Small intestine (tissue), 7 donors: Measurements from ENCODE around the gene FZR1. TPM values are rescaled to one million over a fixed set of nuclear protein-coding genes. Genes with fewer than 3 reads are reported as not detected.

Source experiments
- DNase-seq, 2 donors: peaks; one replicate each; pipeline versions ENCODE4 v3.0.0 to v3.0.0-alpha.2; 2013
- FAIRE-seq: peaks from 2 replicates; lab custom pipeline; 2012; peaks lifted over from hg19 to GRCh38; lab: Jason Lieb, UNC
- H3K27ac ChIP-seq, 3 donors: one replicate each; pipeline ENCODE4 v1.5.1; 2013; ENCODE audit warnings: low read length in 2 of 3, mild to moderate bottlenecking in 2 of 3, control low read depth in 1 of 3, inconsistent platforms in 1 of 3, low read depth in 1 of 3, moderate library complexity in 1 of 3
- H3K27me3 ChIP-seq, 3 donors: one replicate each; pipeline ENCODE4 v1.6.1; 2013; ENCODE audit warnings: low read length in 3 of 3, inconsistent platforms in 1 of 3; ENCODE audit not compliant: control insufficient read depth in 3 of 3, insufficient read depth in 3 of 3
- H3K36me3 ChIP-seq, 3 donors: one replicate each; pipeline ENCODE4 v1.6.1; 2013; ENCODE audit warnings: low read length in 3 of 3, inconsistent platforms in 1 of 3, low read depth in 1 of 3, mild to moderate bottlenecking in 1 of 3, moderate library complexity in 1 of 3; ENCODE audit not compliant: control insufficient read depth in 3 of 3, insufficient read depth in 2 of 3
- H3K4me1 ChIP-seq, 3 donors: one replicate each; pipeline ENCODE4 v1.6.1; 2013; ENCODE audit warnings: low read length in 2 of 3, inconsistent platforms in 1 of 3, low read depth in 1 of 3, mild to moderate bottlenecking in 1 of 3, moderate library complexity in 1 of 3; ENCODE audit not compliant: control insufficient read depth in 3 of 3, insufficient read depth in 2 of 3
- H3K4me3 ChIP-seq, 3 donors: one replicate each; pipeline ENCODE4 v1.5.1; 2013; ENCODE audit warnings: low read length in 3 of 3, control low read depth in 1 of 3, inconsistent platforms in 1 of 3, low read depth in 1 of 3, mild to moderate bottlenecking in 1 of 3, moderate library complexity in 1 of 3
- H3K9me3 ChIP-seq, 2 donors: one replicate each; pipeline ENCODE4 v1.6.1; 2013; ENCODE audit warnings: low read depth in 1 of 2, low read length in 1 of 2; ENCODE audit not compliant: control insufficient read depth in 2 of 2, insufficient read depth in 1 of 2
- WGBS, 3 donors: extraction: QIAGEN DNeasy Blood & Tissue Kit; methylation state at CpG; one replicate each; pipeline ENCODE4 v1.1.7; 2013; 5-methylcytosine and 5-hydroxymethylcytosine counted together
- polyA plus RNA-seq, 4 donors: library from polyadenylated mRNA; stranded (reverse) in 3 of 4; unstranded in 1 of 4; fragments of 200-250 nt in 3 of 4; fragments of 120-200 nt in 1 of 4; gene quantifications; one replicate each; pipeline versions ENCODE4 v1.2.1 to v1.2.3, GENCODE V29; 2013
- donor health status: healthy with polysubstance abuse.
- donor health status: control.
- donor health status: control.
- donor health status: Bipolar disorder and iron deficiency.
- donor health status: healthy.

The FZR1 gene
- polyA plus RNA-seq, 4 donors: 29.5 to 39.0 (median 32.6) TPM

DNA sequence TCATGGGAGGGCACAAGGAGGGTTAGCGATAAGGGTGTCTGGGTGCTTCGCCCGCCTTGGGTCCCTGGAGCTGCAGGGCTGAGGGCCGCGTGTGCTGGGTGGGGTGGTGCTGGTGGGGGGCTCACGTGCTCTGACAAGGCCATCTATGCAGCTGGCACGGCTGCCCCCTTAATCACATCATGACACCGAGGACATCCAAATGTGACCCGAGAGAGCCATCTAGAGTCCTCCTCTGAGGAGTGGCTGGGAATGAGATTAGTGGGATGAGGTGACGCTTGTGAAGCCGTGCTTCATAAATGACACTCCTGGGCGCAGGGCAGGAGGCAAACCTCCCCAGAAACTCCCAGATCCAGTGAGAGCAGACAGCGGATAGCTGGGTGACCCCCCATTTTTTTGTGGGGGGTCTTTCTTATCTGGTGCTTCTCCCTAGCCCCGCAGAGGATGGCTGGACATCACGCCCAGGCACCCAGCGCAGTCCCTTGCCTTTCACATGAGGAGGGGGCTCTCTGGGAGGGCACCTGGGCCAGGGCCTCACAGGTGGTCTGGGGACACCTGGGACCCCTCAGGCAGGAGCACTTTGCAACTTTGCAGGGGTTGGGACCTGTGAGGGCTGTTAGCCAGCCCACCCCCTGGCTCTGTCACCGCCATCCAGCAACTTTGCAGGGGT, 6.6 kb downstream of the FZR1 start:
- no peaks in the 10 kb centered on the region for H3K27me3 ChIP-seq
- DNase-seq: no peak
- no peak for FAIRE-seq
- peaks cover 0 to 11% (median 4%) of the 10 kb centered on the region in 3 donors for H3K4me1 ChIP-seq
- 86 to 89% (median 89%) methylated on average over 17 of the region's 17 CpGs for WGBS, 3 donors
- peaks cover 2 to 85% (median 2%) of the 10 kb centered on the region in 3 donors for H3K36me3 ChIP-seq
- no peaks in the 10 kb centered on the region for H3K9me3 ChIP-seq
- no peak overlapping the region for H3K4me3 ChIP-seq
- no peak overlapping the region for H3K27ac ChIP-seq

DNA sequence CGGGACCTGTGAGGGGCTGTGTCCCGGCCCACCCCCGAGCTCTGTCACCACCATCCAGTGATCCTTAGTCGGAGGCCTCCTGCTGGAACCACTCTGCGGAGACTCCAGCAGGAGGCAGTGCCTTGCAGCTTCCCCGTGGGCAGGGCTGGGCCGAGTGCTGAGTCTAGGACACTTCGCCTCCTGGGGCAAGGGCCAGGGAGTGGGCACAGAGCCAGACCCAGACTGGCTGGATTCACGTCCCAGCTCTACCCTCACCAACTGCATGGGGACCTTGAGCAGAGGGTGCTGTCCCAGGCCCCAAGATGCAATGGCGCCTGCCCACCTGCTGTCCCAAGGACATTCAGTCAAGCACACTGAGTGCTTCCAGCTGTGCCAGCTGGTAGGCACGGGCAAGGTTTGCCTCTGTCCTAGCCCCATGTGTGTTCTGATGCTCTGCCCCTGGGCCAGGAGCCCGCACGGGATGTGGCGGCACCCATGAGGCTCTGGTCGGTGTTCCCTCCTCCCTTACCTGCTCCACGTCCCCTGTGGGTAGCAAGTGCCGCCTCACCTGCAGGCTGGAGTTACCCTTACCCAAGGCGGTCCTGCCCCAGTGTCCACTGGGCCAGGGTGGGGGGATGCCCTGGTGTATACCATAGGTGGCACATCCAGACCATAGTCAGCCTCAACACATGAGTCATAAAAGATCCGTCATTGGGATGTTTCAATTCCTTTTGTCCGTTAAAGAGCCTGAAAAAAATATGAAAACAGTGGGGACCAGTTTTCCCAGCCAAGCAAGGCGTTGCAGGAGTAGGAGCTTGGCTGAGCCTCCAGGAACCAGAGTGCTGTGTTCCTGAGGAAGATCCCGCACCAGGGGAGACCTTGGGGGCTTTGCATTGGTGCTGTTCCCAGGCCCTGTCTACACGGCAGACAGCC, 7.4 kb downstream of the FZR1 start:
- H3K36me3 ChIP-seq: peaks cover 2 to 87% (median 2%) of the 10 kb centered on the region in 3 donors
- H3K4me1 ChIP-seq: peaks cover 0 to 6% (median 4%) of the 10 kb centered on the region in 3 donors
- no peak overlapping the region for H3K4me3 ChIP-seq
- H3K27ac ChIP-seq: no peak overlapping the region
- DNase-seq (peak in 1 of 2 donors; percentile 48), FAIRE-seq (no peak)
- no peaks in the 10 kb centered on the region for H3K9me3 ChIP-seq
- no peaks in the 10 kb centered on the region for H3K27me3 ChIP-seq
- WGBS, 3 donors: 69 to 81% (median 77%) methylated on average over 23 of the region's 23 CpGs

DNA sequence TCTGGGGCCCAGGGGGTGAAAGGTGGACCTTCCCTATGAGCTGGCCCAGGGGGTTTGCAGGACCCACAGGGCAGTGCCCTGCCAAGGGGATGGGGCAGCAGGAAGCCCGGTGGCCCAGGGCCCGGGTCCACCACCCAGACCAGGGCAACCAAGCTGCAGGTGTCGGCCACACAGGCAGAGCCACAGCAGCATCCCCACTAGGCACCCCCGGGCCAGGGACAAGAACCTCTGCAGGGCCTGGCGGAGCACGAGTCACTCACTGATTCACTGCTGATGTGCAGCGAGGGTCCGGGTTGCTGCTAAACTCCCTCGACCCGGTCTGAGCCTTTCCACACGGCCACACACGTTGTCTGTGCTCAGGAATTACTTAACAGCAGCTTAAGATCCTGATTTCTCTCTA, 8.8 kb downstream of the FZR1 start:
- H3K27me3 ChIP-seq: no peaks in the 10 kb centered on the region
- peaks cover 0 to 87% (median 2%) of the 10 kb centered on the region in 3 donors for H3K36me3 ChIP-seq
- FAIRE-seq: no peak
- no peak overlapping the region for H3K27ac ChIP-seq
- H3K4me3 ChIP-seq: no peak overlapping the region
- no peaks in the 10 kb centered on the region for H3K9me3 ChIP-seq
- peaks cover 0 to 4% (median 0%) of the 10 kb centered on the region in 3 donors for H3K4me1 ChIP-seq
- WGBS, 3 donors: 89% methylated on average over 10 to 12 of the region's 12 CpGs
- no peak for DNase-seq

DNA sequence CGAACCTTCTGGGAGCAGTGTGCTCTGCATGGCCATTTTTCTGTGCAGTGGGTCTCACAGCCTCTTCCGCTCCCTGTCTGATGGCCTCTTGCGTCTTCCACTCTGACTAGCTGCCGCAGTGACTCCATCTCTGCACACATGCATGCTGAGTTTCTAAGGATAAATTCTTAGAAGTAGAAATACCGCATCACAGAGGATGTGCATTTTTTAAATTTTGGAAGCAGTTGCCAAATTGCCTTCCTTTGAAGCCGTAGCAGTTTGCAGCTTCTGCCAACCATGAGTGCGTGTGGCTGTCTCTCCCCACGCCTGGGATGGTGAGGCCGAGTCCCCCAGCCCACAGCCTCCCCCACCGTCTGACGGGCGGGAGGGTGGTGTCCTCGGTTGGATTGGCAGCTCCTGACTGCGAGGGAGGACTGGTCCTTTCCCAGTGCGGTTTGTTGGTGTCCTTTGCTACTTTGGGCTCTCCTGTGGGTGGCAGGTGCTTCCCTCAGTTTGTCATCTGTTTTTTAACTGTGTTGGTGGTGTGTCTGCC, 9.8 kb downstream of the FZR1 start:
- Histone ChIP-seq H3K4me1 (peaks cover 0 to 12% (median 0%) of the 10 kb centered on the region in 3 donors), H3K27ac (no peak overlapping the region), H3K36me3 (peaks cover 0 to 85% (median 2%) of the 10 kb centered on the region in 3 donors), H3K4me3 (no peak overlapping the region), H3K27me3 (no peaks in the 10 kb centered on the region), H3K9me3 (no peaks in the 10 kb centered on the region)
- 75 to 81% (median 78%) methylated on average over 15 of the region's 15 CpGs for WGBS, 3 donors
- no peak for DNase-seq
- no peak for FAIRE-seq

DNA sequence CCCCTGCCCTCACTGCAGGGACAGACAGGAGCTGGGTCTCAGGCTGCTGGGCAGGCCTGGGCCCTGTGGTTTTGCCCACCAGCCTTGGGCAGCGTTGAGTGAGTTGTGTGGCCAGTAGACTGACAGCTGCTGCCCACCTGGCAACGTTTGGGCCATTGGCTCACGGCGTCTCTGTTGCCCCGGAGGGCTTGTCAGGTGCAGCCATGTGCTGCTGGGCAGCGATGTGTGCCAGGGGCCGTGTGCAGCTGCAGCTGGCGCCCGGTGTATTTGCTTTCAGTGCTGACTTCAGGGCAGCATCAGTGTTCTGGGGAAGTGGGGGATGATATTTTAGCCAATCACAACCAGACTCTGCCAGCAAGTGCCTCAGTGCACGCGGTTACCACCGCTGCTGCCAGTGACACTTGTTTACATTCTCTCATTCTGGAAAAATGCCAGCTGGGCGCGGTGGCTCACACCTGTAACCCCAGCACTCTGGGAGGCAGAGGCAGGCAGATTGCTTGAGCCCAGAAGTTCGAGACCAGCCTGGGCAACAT, 10.6 kb downstream of the FZR1 start:
- H3K36me3 ChIP-seq: peaks cover 0 to 78% (median 2%) of the 10 kb centered on the region in 3 donors
- no peak overlapping the region for H3K27ac ChIP-seq
- no peaks in the 10 kb centered on the region for H3K27me3 ChIP-seq
- WGBS, 3 donors: 30 to 55% (median 36%) methylated on average over 15 of the region's 15 CpGs
- no peak overlapping the region for H3K4me3 ChIP-seq
- peak in 1 of 2 donors; percentile 72 for DNase-seq
- H3K4me1 ChIP-seq: peaks cover 0 to 12% (median 0%) of the 10 kb centered on the region in 3 donors
- no peak for FAIRE-seq
- no peaks in the 10 kb centered on the region for H3K9me3 ChIP-seq

DNA sequence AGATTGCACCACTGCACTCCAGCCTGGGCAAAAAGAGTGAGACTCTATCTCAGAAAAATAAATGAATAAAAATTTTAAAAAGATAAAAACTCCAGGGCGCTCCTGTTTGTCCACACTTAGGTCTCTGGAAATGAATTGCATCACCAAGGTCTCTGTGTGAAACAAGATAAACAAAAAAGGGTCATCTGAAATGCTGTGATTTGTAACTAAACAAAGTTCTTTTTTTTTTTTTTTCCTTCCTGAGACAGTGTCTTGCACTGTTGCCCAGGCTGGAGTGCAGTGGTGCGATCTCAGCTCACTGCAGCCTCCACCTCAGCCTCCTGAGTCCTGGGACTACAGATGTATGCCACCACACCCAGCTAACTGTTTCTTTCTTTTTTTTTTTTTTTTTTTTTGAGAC, 11.5 kb downstream of the FZR1 start:
- Histone ChIP-seq H3K4me1 (peaks cover 0 to 12% (median 0%) of the 10 kb centered on the region in 3 donors), H3K9me3 (no peaks in the 10 kb centered on the region), H3K27ac (no peak overlapping the region), H3K36me3 (peaks cover 0 to 78% (median 2%) of the 10 kb centered on the region in 3 donors), H3K4me3 (no peak overlapping the region), H3K27me3 (no peaks in the 10 kb centered on the region)
- DNase-seq: no peak
- no peak for FAIRE-seq
- 77 to 89% (median 82%) methylated on average over 2 of the region's 2 CpGs for WGBS, 3 donors

DNA sequence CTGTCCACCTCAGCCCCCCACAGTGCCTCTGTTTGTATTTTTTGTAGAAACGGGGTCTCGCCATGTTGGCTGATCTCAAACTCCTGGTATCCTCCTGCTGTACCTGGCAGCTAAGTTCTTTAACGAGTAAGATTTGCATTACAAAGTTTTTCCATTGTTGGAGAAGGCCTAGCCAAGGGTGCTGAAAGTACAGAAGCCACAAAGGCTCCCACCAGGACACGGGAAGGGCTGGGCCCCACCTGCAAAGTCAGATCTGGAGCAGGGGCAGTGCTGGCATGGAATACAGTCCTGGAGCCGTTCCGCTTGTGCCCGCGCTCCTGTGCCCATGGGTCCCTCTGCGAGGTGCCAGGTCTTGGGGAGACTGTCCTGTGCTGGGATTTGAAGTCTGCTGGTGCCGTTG, 12.1 kb downstream of the FZR1 start:
- Histone ChIP-seq H3K9me3 (no peaks in the 10 kb centered on the region), H3K36me3 (peaks cover under 1 to 79% (median 4%) of the 10 kb centered on the region in 3 donors), H3K4me1 (peaks cover 0 to 12% (median 0%) of the 10 kb centered on the region in 3 donors), H3K27me3 (no peaks in the 10 kb centered on the region), H3K27ac (no peak overlapping the region), H3K4me3 (no peak overlapping the region)
- DNase-seq: no peak
- FAIRE-seq: no peak
- 85 to 88% (median 87%) methylated on average over 10 of the region's 10 CpGs for WGBS, 3 donors

DNA sequence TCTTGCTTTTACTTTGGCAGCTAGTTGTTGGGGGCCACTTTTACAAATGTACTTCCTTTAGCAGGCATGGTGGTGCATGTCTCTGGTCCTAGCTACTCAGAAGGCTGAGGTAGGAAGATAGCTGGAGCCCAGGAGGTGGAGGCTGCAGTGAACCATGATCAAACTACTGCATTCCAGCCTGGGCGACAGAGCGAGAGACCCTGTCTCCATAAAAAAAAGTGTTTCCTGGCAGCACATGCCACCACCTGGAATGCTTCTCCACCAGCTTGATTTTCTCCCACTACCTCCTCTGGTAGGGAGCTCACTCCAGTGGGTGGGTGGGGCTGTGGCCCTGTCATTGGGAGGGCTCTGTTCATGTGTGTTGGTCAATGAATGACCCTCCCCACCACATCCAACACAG, 12.5 kb downstream of the FZR1 start:
- Histone ChIP-seq H3K4me1 (peaks cover 0 to 12% (median 0%) of the 10 kb centered on the region in 3 donors), H3K9me3 (no peaks in the 10 kb centered on the region), H3K36me3 (peaks cover 4 to 79% (median 4%) of the 10 kb centered on the region in 3 donors), H3K27me3 (no peaks in the 10 kb centered on the region), H3K27ac (no peak overlapping the region), H3K4me3 (no peak overlapping the region)
- FAIRE-seq (no peak), DNase-seq (no peak)
- 88 to 91% (median 88%) methylated on average over 2 of the region's 2 CpGs for WGBS, 3 donors
